B cell (primary cell): ENCODE measurements around the gene MAL. TPM values are rescaled to one million over a fixed set of nuclear protein-coding genes. Genes with fewer than 3 reads are reported as not detected.

Experiments used
- ATAC-seq: fragments of 200-7000 bp; cut with Tn5 transposase; one replicate; pipeline ENCODE4 v1.10.0; 2021; ENCODE audit warnings: low read depth, mild to moderate bottlenecking, moderate number of reproducible peaks, moderate library complexity
- CTCF ChIA-PET: fragments of 350-600 bp; sonication (Branson Sonifier 250); formaldehyde crosslinking; loops from one replicate; lab custom pipeline; 2021; ENCODE audit warnings: antibody characterized with exemption, inconsistent platforms; lab: Charles Lee
- POLR2A ChIA-PET: fragments of 350-600 bp; sonication (Branson Sonifier 250); formaldehyde crosslinking; loops from one replicate; lab custom pipeline; 2021; ENCODE audit warnings: antibody characterized with exemption; lab: Charles Lee
- DNase-seq: peaks from one replicate; pipeline ENCODE4 v3.0.0; 2013
- H2AFZ ChIP-seq: 2 replicates; pipeline ENCODE4 v1.6.1; 2012; ENCODE audit warnings: mild to moderate bottlenecking, low read depth, low read length; ENCODE audit not compliant: insufficient read depth, poor library complexity, severe bottlenecking
- H3K27ac ChIP-seq, 2 donors: 1 replicate in 1 of 2; 2 replicates in 1 of 2; pipeline ENCODE4 v1.5.1; 2012 to 2013; ENCODE audit warnings: low read length in 2 of 2, mild to moderate bottlenecking in 2 of 2, moderate library complexity in 1 of 2
- H3K27me3 ChIP-seq, 4 experiments: fragments of 200-600 bp in 1 of 4; sonication (generic) in 1 of 4; replicated peaks in 1 of 4; 1 replicate in 2 of 4; 2 replicates in 2 of 4; pipeline versions ENCODE4 v1.6.1 to v1.7.0; 2013 to 2016; ENCODE audit warnings: low read length in 3 of 4, mild to moderate bottlenecking in 2 of 4, mixed read lengths in 1 of 4, moderate library complexity in 1 of 4; ENCODE audit not compliant: insufficient read depth in 4 of 4, control insufficient read depth in 3 of 4; ENCODE audit errors: control extremely low read depth in 1 of 4
- H3K36me3 ChIP-seq, 2 experiments: replicated peaks in 1 of 2; 1 replicate in 1 of 2; 2 replicates in 1 of 2; pipeline versions ENCODE4 v1.6.1 to v1.7.1; 2013; ENCODE audit warnings: low read length in 1 of 2; ENCODE audit not compliant: insufficient read depth in 2 of 2, control insufficient read depth in 1 of 2; ENCODE audit errors: control extremely low read depth in 1 of 2, extremely low read depth in 1 of 2
- H3K4me1 ChIP-seq, 2 donors: fragments of 200-600 bp in 1 of 2; sonication (generic) in 1 of 2; 1 replicate in 1 of 2; 2 replicates in 1 of 2; pipeline versions ENCODE4 v1.5.1 to v1.6.1; 2013 to 2017; ENCODE audit warnings: low read length in 2 of 2; ENCODE audit not compliant: control insufficient read depth in 2 of 2, insufficient read depth in 2 of 2
- H3K4me2 ChIP-seq: replicated peaks from 2 replicates; pipeline ENCODE3; 2012; ENCODE audit warnings: mild to moderate bottlenecking, low read depth, low read length; ENCODE audit not compliant: poor library complexity, severe bottlenecking
- H3K4me3 ChIP-seq, 5 experiments: fragments of 200-600 bp in 1 of 5; sonication (generic) in 1 of 5; 1 replicate in 3 of 5; 2 replicates in 2 of 5; pipeline versions ENCODE4 v1.5.1 to v1.7.0; 2011 to 2016; ENCODE audit warnings: low read length in 4 of 5, mild to moderate bottlenecking in 4 of 5, low read depth in 2 of 5, control low read depth in 1 of 5, moderate library complexity in 1 of 5; ENCODE audit not compliant: insufficient read depth in 1 of 5; ENCODE audit errors: control extremely low read depth in 1 of 5, extremely low read depth in 1 of 5
- H3K79me2 ChIP-seq: fragments of 200-600 bp; sonication (generic); one replicate; pipeline ENCODE4 v1.6.0; 2016; ENCODE audit warnings: low read length; ENCODE audit not compliant: control insufficient read depth, insufficient read depth
- H3K9ac ChIP-seq: fragments of 200-600 bp; sonication (generic); 2 replicates; pipeline ENCODE4 v1.6.1; 2017; ENCODE audit warnings: mild to moderate bottlenecking, low read length, moderate library complexity
- H3K9me3 ChIP-seq, 3 donors: one replicate each; pipeline versions ENCODE4 v1.6.1 to v1.7.1; 2013; ENCODE audit warnings: low read length in 2 of 3; ENCODE audit not compliant: control insufficient read depth in 2 of 3, insufficient read depth in 1 of 3; ENCODE audit errors: control extremely low read depth in 1 of 3
- H4K20me1 ChIP-seq: 2 replicates; pipeline ENCODE4 v1.6.0; 2012; ENCODE audit warnings: mild to moderate bottlenecking, low read length; ENCODE audit not compliant: insufficient read depth, control insufficient read depth, poor library complexity, severe bottlenecking
- H3K27ac Mint-ChIP-seq: one replicate; pipeline ENCODE4 v1.8.0; 2021; ENCODE audit warnings: mixed read lengths
- H3K27me3 Mint-ChIP-seq: one replicate; pipeline ENCODE4 v1.8.0; 2021; ENCODE audit warnings: mixed read lengths
- H3K4me1 Mint-ChIP-seq: one replicate; pipeline ENCODE4 v1.8.0; 2021; ENCODE audit warnings: mixed read lengths
- H3K4me3 Mint-ChIP-seq: one replicate; pipeline ENCODE4 v1.8.0; 2021; ENCODE audit warnings: mixed read lengths
- H3K9me3 Mint-ChIP-seq: one replicate; pipeline ENCODE4 v1.8.0; 2022; ENCODE audit warnings: mixed read lengths; ENCODE audit not compliant: insufficient read depth
- EZH2 ChIP-seq: IDR thresholded peaks from 2 replicates; pipeline ENCODE4 v1.6.1; 2012; ENCODE audit warnings: borderline replicate concordance, low read depth, mild to moderate bottlenecking, moderate library complexity, low read length; ENCODE audit not compliant: insufficient read depth, poor library complexity, severe bottlenecking
- WGBS: methylation state at CpG from one replicate; pipeline ENCODE4 v1.1.5; 2013; ENCODE audit warnings: missing lambda C conversion rate; ENCODE audit not compliant: insufficient coverage; 5-methylcytosine and 5-hydroxymethylcytosine counted together
- intact Hi-C: fragments of 100-400 bp; cut with micrococcal nuclease; formaldehyde crosslinking; loops from one replicate; pipeline ENCODE4 v1.10.0; 2022
- polyA plus RNA-seq: library from polyadenylated mRNA; depleted of rRNA; stranded (reverse); fragments of >200 nt; gene quantifications from 2 replicates; pipeline ENCODE4 v1.2.3, GENCODE V29; 2012
- total RNA-seq, 2 donors: library from RNA; stranded (reverse); fragments of 120-200 nt in 1 of 2; gene quantifications; 1 replicate in 1 of 2; 2 replicates in 1 of 2; pipeline versions ENCODE4 v1.2.3 to v1.2.4, GENCODE V29; 2013 to 2022
- TF ChIP-seq, protein P1 (sequence below): fragments of 200-600 bp; IDR thresholded peaks from one replicate; pipeline ENCODE4 v1.8.0; 2022; ENCODE audit warnings: antibody characterized with exemption, mild to moderate bottlenecking

Gene MAL
- total and polyA plus RNA-seq, 2 donors (not counting 1 experiment from before 2014, with no cell fraction given) = 0.74 to 3.0 TPM

DNA sequence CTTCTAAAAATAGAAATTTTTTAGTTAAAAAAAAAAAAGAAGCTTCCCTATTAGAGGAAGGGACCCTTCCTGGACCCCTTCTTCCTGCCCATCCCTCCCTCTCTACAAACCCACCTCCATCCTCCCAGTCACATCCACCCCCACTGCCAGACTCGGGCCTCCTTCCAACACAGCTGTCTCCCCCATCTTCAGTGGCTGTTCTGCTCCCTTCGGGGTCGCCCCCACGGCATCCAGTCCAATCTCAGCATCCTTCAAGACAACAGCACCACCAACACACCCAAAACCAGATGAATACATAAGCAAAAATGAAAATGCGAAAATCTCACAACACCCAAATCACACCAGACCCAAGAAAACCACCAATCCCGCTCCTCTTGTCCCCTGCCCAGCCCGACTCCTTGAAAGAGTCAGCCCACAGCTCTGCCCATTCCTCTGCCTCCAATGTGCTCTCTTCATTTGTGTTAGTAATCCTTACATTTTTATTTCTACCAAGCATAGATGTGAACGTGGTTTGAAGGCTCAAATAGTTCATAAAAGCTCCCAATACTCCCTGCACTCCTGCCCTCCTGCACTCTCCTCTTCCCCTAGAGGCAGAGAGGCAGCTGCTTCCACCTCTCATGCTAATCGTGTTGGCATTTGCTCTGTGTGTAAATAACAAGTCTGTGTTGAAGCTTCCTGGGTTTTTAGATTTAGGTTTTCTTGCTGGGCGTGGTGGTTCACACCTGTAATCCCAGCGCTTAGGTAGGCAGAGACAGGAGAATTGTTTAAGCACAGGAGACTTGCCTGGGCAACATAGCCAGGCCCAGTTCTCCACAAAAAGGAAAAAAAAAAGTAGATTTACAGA is 37.0 kb downstream of the MAL start:
- H3K4me3 Mint-ChIP-seq = no peak overlapping the region
- H3K4me1 Mint-ChIP-seq = peaks cover 9% of the 10 kb centered on the region
- CTCF ChIA-PET = interaction anchor here (1.1 to 1.4 kb wide), 2 partner anchors 16 to 17 kb away, joined by 3 read pairs; no protein-coding TSS in a partner anchor
- H3K27me3 Mint-ChIP-seq = peaks cover 17% of the 10 kb centered on the region
- intact Hi-C loops = no loop called here
- no peaks in the 10 kb centered on the region for H3K79me2 ChIP-seq
- POLR2A ChIA-PET = no interaction called here
- ATAC-seq (no peak), DNase-seq (no peak)
- no peaks in the 10 kb centered on the region for H3K36me3 ChIP-seq
- H3K27me3 ChIP-seq = no peaks in the 10 kb centered on the region
- no peaks in the 10 kb centered on the region for H4K20me1 ChIP-seq
- 87% methylated on average over 9 of the region's 11 CpGs for WGBS
- H2AFZ ChIP-seq = no peak overlapping the region
- peaks cover 0 to 4% of the 10 kb centered on the region in 2 donors for H3K4me1 ChIP-seq
- H3K9ac ChIP-seq = no peak overlapping the region
- TF ChIP-seq, protein P1, sequence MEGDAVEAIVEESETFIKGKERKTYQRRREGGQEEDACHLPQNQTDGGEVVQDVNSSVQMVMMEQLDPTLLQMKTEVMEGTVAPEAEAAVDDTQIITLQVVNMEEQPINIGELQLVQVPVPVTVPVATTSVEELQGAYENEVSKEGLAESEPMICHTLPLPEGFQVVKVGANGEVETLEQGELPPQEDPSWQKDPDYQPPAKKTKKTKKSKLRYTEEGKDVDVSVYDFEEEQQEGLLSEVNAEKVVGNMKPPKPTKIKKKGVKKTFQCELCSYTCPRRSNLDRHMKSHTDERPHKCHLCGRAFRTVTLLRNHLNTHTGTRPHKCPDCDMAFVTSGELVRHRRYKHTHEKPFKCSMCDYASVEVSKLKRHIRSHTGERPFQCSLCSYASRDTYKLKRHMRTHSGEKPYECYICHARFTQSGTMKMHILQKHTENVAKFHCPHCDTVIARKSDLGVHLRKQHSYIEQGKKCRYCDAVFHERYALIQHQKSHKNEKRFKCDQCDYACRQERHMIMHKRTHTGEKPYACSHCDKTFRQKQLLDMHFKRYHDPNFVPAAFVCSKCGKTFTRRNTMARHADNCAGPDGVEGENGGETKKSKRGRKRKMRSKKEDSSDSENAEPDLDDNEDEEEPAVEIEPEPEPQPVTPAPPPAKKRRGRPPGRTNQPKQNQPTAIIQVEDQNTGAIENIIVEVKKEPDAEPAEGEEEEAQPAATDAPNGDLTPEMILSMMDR = no peak
- no peak for TF ChIP-seq EZH2
- H3K9me3 Mint-ChIP-seq = no peaks in the 10 kb centered on the region
- no peak overlapping the region for H3K27ac Mint-ChIP-seq
- no peaks in the 10 kb centered on the region for H3K9me3 ChIP-seq
- no peak overlapping the region for H3K27ac ChIP-seq
- no peak overlapping the region for H3K4me3 ChIP-seq
- no peak overlapping the region for H3K4me2 ChIP-seq
